Stimulated activated CD4-positive, alpha-beta T cell treated with anti-CD3 and anti-CD28 coated beads, Interleukin-2, amount 100 ng/mL, for 4 hours (primary cell): ENCODE data around the gene DNMT3B.
"Not testable (repeated sequence)": the region's sequence is repeated elsewhere in the genome, so short reads cannot be mapped to it uniquely, and the experiment has no call there.

Source experiments
- DNase-seq: peaks from one replicate; pipeline ENCODE4 v3.0.0-alpha.2; 2020; ENCODE audit warnings: low read depth

The DNMT3B gene

GRCh38 chr20:32763202-32764004 lies 1.2 kb downstream of the DNMT3B start:
- DNase-seq: no peak

GRCh38 chr20:32764005-32764960 lies 2.1 kb downstream of the DNMT3B start:
- no peak for DNase-seq

- DNase-seq: not testable (repeated sequence)
Observed at GRCh38 chr20:32765230-32765875, 3.2 kb downstream of the DNMT3B start.

- no peak for DNase-seq
Observed at GRCh38 chr20:32767418-32768198, 5.4 kb downstream of the DNMT3B start.

GRCh38 chr20:32772046-32772445 lies 9.9 kb downstream of the DNMT3B start:
- DNase-seq: no peak

- DNase-seq: no peak
Observed at GRCh38 chr20:32773223-32773622, 11.0 kb downstream of the DNMT3B start.

GRCh38 chr20:32773855-32774254 lies 11.7 kb downstream of the DNMT3B start:
- DNase-seq: no peak

GRCh38 chr20:32775336-32775991 lies 13.3 kb downstream of the DNMT3B start:
- no peak for DNase-seq

- DNase-seq: no peak
Observed at GRCh38 chr20:32777177-32777956, 15.2 kb downstream of the DNMT3B start.

- no peak for DNase-seq
Observed at GRCh38 chr20:32779500-32780211, 17.5 kb downstream of the DNMT3B start.

- DNase-seq: no peak
Observed at GRCh38 chr20:32780278-32780677, 18.1 kb downstream of the DNMT3B start.

- no peak for DNase-seq
Observed at GRCh38 chr20:32780749-32781655, 18.8 kb downstream of the DNMT3B start.

- no peak for DNase-seq
Observed at GRCh38 chr20:32784369-32785080, 22.3 kb downstream of the DNMT3B start.

GRCh38 chr20:32786059-32786760 lies 24.0 kb downstream of the DNMT3B start:
- no peak for DNase-seq

GRCh38 chr20:32787168-32787567 lies 25.0 kb downstream of the DNMT3B start:
- DNase-seq: no peak

GRCh38 chr20:32789896-32790750 lies 27.9 kb downstream of the DNMT3B start:
- peak; percentile 55 for DNase-seq
